ENCODE data around the gene TNFRSF9.

Gene TNFRSF9

GRCh38 chr1:7915826-7916500 is 24.7 kb downstream of the TNFRSF9 start:
- DNase-seq = no peak

GRCh38 chr1:7912743-7913557 is 27.7 kb downstream of the TNFRSF9 start:
- peak; percentile 25 for DNase-seq

GRCh38 chr1:7912145-7912544 is 28.5 kb downstream of the TNFRSF9 start:
- no peak for DNase-seq

GRCh38 chr1:7905262-7905661 is 35.4 kb downstream of the TNFRSF9 start:
- DNase-seq = no peak

- peak; percentile 84 for DNase-seq
These were observed 38.1 kb downstream of the TNFRSF9 start for GRCh38 chr1:7902478-7903085.

GRCh38 chr1:7899741-7900140 is 40.9 kb downstream of the TNFRSF9 start:
- DNase-seq = peak; percentile 30

GRCh38 chr1:7898962-7899361 is 41.7 kb downstream of the TNFRSF9 start:
- no peak for DNase-seq

GRCh38 chr1:7896994-7897393 is 43.6 kb downstream of the TNFRSF9 start:
- DNase-seq = no peak

GRCh38 chr1:7893529-7894180 is 47.0 kb downstream of the TNFRSF9 start:
- DNase-seq = no peak

- DNase-seq = no peak
These were observed 48.8 kb downstream of the TNFRSF9 start for GRCh38 chr1:7891804-7892203.

GRCh38 chr1:7890853-7891252 is 49.8 kb downstream of the TNFRSF9 start:
- no peak for DNase-seq

GRCh38 chr1:7888248-7889081 is 52.2 kb downstream of the TNFRSF9 start:
- no peak for DNase-seq

- no peak for DNase-seq
These were observed 54.3 kb downstream of the TNFRSF9 start for GRCh38 chr1:7886405-7886745.

GRCh38 chr1:7885513-7886404 is 54.9 kb downstream of the TNFRSF9 start:
- peak; percentile 37 for DNase-seq

GRCh38 chr1:7884757-7885156 is 55.9 kb downstream of the TNFRSF9 start:
- no peak for DNase-seq

GRCh38 chr1:7879228-7879627 is 61.4 kb downstream of the TNFRSF9 start:
- DNase-seq = no peak

- no peak for DNase-seq
These were observed 62.6 kb downstream of the TNFRSF9 start for GRCh38 chr1:7878027-7878426.

- no peak for DNase-seq
These were observed 66.5 kb downstream of the TNFRSF9 start for GRCh38 chr1:7873801-7874795.

- DNase-seq = no peak
These were observed 69.5 kb downstream of the TNFRSF9 start for GRCh38 chr1:7871136-7871535.

Data from hematopoietic multipotent progenitor cell treated with erythropoietin and hydrocortisone succinate and interleukin-3 and kit ligand, for 6 days (in vitro differentiated cells).